Measurements from ENCODE around the gene IFI27. TPM values are rescaled to one million over a fixed set of nuclear protein-coding genes. Genes with fewer than 3 reads are reported as not detected.

IFI27 gene
- total RNA-seq, 1 experiment from 2014 or later, result 4.9 TPM

DNA sequence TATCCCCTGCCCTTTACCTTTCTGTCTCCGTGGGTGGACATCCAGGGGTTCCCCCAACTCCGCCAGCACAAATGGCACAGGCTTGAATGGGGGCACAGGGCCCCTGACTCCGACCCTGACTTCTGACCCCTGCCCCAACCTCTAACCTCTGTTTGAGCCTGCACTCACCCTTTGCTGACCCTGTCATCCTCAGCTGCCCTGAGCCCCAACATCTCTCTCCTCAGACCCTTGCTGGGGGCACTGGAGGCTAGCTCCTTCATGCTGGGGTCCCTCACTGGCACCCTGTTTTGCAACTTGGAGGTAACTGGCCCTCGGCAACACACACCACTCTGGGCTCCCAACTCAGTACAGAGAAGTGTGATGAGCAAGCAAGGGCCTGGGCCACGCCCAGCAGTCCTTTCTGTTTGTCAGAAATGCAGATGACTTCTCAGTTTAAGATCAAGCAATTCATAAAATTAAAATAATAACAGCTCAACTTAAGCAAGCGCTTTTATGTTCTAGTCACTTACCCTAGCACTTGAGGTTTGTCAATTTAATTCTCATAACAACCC, 2.1 kb downstream of the IFI27 start:
- TF ChIP-seq, protein P1, sequence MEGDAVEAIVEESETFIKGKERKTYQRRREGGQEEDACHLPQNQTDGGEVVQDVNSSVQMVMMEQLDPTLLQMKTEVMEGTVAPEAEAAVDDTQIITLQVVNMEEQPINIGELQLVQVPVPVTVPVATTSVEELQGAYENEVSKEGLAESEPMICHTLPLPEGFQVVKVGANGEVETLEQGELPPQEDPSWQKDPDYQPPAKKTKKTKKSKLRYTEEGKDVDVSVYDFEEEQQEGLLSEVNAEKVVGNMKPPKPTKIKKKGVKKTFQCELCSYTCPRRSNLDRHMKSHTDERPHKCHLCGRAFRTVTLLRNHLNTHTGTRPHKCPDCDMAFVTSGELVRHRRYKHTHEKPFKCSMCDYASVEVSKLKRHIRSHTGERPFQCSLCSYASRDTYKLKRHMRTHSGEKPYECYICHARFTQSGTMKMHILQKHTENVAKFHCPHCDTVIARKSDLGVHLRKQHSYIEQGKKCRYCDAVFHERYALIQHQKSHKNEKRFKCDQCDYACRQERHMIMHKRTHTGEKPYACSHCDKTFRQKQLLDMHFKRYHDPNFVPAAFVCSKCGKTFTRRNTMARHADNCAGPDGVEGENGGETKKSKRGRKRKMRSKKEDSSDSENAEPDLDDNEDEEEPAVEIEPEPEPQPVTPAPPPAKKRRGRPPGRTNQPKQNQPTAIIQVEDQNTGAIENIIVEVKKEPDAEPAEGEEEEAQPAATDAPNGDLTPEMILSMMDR (conservative IDR thresholded peaks at IDR 0.05; ENCODE audit: low read depth, low read length), result no peak
- no peak for TF ChIP-seq EZH2 (IDR thresholded peaks at IDR 0.05; ENCODE audit: borderline replicate concordance, low read depth, low read length, poor library complexity, severe bottlenecking)
- ChIA-PET CTCF (no interaction called here), POLR2A (ENCODE audit: low non-redundant PET) (no interaction called here)
- BruUV-seq (replicated peaks), result no TSS peak
- H3K36me3 ChIP-seq (ENCODE audit: insufficient read depth, low read length, poor library complexity, severe bottlenecking), result no peaks in the 10 kb centered on the region
- no peaks in the 10 kb centered on the region for H3K27me3 ChIP-seq (replicated peaks; ENCODE audit: insufficient read depth, low read depth, low read length, poor library complexity)
- DNase-seq (ENCODE audit: low spot score), result no peak
- no peak overlapping the region for H3K27ac ChIP-seq (ENCODE audit: low read depth, low read length, poor library complexity, severe bottlenecking)
- no peaks in the 10 kb centered on the region for H3K9me3 ChIP-seq (ENCODE audit: low read depth, low read length, poor library complexity, severe bottlenecking)
- intact Hi-C loops (cut with micrococcal nuclease; ENCODE audit: unreplicated experiment), result no loop called here
- H3K4me1 ChIP-seq (ENCODE audit: insufficient read depth, low read length, poor library complexity, severe bottlenecking), result no peaks in the 10 kb centered on the region
- H3K4me3 ChIP-seq (ENCODE audit: low read depth, low read length, poor library complexity, severe bottlenecking), result no peak overlapping the region

DNA sequence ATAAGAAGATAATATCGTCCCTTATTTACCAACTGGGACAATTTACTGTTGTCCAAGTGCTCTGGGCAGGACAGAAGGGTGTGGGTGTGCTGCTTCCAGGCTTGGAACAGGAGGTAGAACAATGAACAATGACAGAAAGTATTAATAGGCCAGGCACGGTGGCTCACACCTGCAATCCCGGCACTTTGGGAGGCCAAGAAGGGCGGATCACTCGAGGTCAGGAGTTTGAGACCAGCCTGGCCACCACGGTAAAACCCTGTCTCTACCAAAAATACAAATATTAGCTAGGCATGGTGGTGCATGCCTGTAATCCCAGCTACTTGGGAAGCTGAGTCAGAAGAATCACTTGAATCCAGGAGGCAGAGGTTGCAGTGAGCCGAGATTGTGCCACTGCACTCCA, 2.5 kb downstream of the IFI27 start:
- Histone ChIP-seq H3K4me1 (ENCODE audit: insufficient read depth, low read length, poor library complexity, severe bottlenecking) (no peaks in the 10 kb centered on the region), H3K27ac (ENCODE audit: low read depth, low read length, poor library complexity, severe bottlenecking) (no peak overlapping the region), H3K36me3 (ENCODE audit: insufficient read depth, low read length, poor library complexity, severe bottlenecking) (no peaks in the 10 kb centered on the region), H3K4me3 (ENCODE audit: low read depth, low read length, poor library complexity, severe bottlenecking) (no peak overlapping the region), H3K9me3 (ENCODE audit: low read depth, low read length, poor library complexity, severe bottlenecking) (no peaks in the 10 kb centered on the region), H3K27me3 (replicated peaks; ENCODE audit: insufficient read depth, low read depth, low read length, poor library complexity) (no peaks in the 10 kb centered on the region)
- CTCF ChIA-PET, result interaction anchor here (0.5 kb wide), 1 partner anchor 67 kb away, joined by 3 read pairs; no protein-coding TSS in a partner anchor
- TF ChIP-seq EZH2 (IDR thresholded peaks at IDR 0.05; ENCODE audit: borderline replicate concordance, low read depth, low read length, poor library complexity, severe bottlenecking), result no peak
- TF ChIP-seq, protein P1 (conservative IDR thresholded peaks at IDR 0.05; ENCODE audit: low read depth, low read length), result no peak
- POLR2A ChIA-PET (ENCODE audit: low non-redundant PET), result no interaction called here
- no peak for DNase-seq (ENCODE audit: low spot score)
- no TSS peak for BruUV-seq (replicated peaks)
- intact Hi-C loops (cut with micrococcal nuclease; ENCODE audit: unreplicated experiment), result no loop called here

DNA sequence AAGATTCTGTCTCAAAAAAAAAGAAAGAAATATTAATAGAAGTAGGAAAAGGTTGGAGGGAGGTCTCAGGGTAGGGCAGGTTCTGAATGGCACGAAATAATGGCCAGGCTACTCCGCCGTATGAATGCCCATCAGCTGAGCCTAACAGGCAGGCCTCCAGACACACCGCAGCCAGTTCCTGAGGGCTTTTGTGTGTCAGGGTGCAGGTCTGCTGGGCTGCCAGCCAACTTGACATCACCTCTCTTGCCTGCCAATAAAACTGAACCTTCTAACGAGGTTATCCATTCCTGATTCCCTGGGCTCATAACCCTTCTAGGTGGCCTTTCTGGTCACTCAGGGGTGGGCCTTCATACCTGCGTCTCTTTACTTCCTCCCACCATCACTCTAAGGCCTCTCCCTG, 3.0 kb downstream of the IFI27 start:
- DNase-seq (ENCODE audit: low spot score), result no peak
- no peak for TF ChIP-seq EZH2 (IDR thresholded peaks at IDR 0.05; ENCODE audit: borderline replicate concordance, low read depth, low read length, poor library complexity, severe bottlenecking)
- TF ChIP-seq, protein P1 (conservative IDR thresholded peaks at IDR 0.05; ENCODE audit: low read depth, low read length), result no peak
- BruUV-seq (replicated peaks), result no TSS peak

More for the DNA sequence above, 3.0 kb downstream of the IFI27 start:
- ChIA-PET CTCF (interaction anchor here (0.5 kb wide), 1 partner anchor 67 kb away, joined by 3 read pairs; no protein-coding TSS in a partner anchor), POLR2A (ENCODE audit: low non-redundant PET) (no interaction called here)
- intact Hi-C loops (cut with micrococcal nuclease; ENCODE audit: unreplicated experiment), result no loop called here
- Histone ChIP-seq H3K9me3 (ENCODE audit: low read depth, low read length, poor library complexity, severe bottlenecking) (no peaks in the 10 kb centered on the region), H3K4me1 (ENCODE audit: insufficient read depth, low read length, poor library complexity, severe bottlenecking) (no peaks in the 10 kb centered on the region), H3K4me3 (ENCODE audit: low read depth, low read length, poor library complexity, severe bottlenecking) (no peak overlapping the region), H3K27me3 (replicated peaks; ENCODE audit: insufficient read depth, low read depth, low read length, poor library complexity) (no peaks in the 10 kb centered on the region), H3K27ac (ENCODE audit: low read depth, low read length, poor library complexity, severe bottlenecking) (no peak overlapping the region), H3K36me3 (ENCODE audit: insufficient read depth, low read length, poor library complexity, severe bottlenecking) (no peaks in the 10 kb centered on the region)
